HG02884 (cell line): Measurements from ENCODE around the gene MED13.
A peak's percentile ranks its signal among the peaks of the same experiment; 100 is the strongest.
"Not testable (repeated sequence)": the region's sequence is repeated elsewhere in the genome, so short reads cannot be mapped to it uniquely, and the experiment has no call there.

Experiments
- ATAC-seq: cut with Tn5 transposase; IDR thresholded peaks from one replicate; pipeline ENCODE4 v1.9.1; 2021; ENCODE audit warnings: mild to moderate bottlenecking, moderate library complexity; ENCODE audit not compliant: unreplicated experiment

Gene MED13

DNA sequence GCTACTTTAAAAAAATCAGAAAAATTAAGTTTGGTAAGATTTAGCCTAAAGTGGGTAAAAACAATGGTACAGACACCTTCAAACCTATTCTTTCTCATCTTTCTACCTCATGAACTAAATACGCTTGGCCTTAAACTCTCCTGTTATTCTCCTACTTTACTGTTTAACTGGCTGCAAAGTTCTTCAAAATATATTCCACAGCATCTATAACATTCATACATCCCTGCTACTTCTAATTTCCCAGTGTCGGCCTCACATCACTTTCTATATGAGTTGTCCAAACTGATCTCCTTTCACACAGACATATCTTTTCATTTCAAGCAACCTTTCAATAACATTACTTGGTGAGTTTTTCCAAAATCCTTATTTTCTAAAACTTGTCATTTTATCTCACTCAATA, 64.0 kb downstream of the MED13 start:
- ATAC-seq, result no peak

DNA sequence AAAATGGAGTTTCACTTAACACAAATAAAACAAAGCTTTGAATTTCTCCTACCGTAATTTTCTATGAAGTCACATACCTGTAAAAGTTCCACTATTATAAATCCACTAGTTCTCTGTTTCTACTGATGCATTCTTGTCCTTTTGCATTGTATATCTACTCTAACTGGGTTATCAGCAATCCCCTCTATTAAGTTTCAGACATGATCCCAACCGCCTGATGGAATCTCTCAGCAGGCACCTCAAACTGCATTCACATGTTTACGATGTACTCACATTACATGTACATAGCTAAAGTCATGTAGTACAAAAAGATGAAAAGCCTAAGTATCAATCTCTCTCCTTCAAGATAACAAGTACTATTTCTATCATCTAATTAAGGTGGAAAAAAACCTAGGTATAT, 64.9 kb downstream of the MED13 start:
- no peak for ATAC-seq

DNA sequence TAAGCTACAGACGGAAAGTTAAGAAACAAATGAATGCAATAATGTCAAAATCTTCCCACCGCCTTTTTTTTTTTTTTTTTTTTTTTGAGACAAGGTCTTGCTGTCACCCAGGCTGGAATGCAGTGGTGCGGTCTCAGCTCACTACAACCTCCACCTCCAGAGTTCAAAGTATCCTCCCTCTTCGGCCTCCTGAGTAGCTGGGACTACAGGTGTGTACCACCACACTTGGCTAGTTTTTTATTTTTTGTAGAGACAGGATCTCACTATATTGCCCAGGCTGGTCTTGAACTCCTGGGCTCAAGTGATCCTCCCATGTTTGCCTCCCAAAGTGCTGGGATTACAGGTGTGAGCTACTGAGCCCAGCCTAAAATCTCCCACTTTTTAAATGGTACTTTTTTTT, 66.5 kb downstream of the MED13 start:
- not testable (repeated sequence) for ATAC-seq

DNA sequence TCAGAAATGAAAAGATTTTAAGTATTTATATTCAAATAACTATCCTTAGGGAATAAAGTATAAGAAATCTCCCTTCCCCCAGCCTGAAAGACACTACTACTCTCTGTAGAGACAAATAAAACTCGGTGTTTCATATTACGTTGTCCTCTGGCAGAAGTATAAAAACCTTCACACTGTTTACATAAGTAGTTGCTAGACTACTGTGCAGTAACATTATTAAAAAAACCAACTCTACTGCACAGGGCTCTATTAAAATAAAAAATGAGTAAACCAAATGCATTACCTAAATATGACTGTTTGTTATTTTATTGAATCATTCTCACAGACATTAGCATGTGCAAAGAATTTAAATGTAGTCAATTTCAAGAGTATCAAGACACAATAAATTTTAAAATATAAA, 67.4 kb downstream of the MED13 start:
- no peak for ATAC-seq

DNA sequence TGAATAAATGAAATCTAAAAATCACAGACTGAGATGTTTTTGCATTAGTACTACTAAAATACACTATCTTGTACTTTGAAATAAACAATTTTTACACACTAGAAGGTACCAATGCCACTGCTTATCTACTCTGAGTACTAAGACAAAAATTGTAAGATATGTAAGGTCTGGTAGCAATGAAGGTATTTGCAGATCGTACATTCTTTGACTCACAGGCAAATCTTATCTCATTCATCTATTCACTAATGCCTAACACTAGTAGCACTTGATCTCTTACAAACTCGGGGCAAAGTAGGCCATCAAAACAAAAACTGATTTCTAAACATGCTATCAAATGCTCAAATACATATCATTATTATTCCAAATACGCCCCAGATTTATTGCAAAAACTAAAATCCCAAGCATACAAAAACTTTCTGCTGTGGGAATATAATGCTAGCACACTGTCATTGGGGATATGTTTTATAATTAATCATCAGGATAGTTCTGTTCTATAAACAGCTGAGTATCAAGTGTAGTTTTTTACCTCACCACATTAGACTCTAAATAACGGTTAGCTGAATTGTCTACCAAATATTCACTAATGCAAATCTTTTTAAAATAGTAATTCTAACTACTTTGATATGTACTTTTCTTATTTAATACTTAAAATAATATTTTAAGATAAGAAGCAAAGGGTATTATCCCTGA, 68.0 kb downstream of the MED13 start:
- ATAC-seq, result no peak

DNA sequence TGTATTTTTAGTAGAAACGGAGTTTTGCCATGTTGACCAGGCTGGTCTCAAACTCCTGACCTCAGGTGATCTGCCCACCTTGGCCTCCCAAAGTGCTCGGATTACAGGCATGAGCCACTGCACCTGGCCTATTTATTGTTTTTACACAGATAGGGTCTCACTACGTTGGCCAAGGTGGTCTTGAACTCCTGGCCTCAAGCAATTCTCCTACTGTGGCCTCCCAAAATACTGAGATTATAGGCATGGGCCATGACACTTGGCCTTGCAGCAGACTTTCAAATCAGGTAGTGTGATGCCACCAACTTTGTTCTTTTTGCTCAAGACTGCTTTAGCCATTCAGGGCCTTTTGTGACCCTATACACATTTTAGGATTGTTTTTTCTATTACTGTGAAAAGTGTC, 75.6 kb downstream of the MED13 start:
- no peak for ATAC-seq

DNA sequence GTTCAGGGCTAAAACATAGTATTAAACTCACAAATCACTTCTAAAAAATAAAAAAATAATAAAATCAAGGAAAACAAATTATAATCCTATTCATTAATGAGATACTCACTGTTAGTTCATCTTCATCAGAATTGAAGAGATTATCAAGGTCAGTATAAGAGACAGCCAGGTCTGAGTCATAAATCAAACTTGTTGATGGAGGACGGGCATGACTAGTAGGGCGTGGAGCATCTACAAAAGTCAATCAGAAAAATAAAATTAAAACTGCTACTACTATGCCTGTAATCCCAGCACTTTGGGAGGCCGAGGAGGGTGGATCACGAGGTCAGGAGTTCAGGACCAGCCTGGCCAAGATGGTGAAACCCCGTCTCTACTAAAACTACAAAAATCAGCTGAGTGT, 78.2 kb downstream of the MED13 start:
- ATAC-seq, result no peak

DNA sequence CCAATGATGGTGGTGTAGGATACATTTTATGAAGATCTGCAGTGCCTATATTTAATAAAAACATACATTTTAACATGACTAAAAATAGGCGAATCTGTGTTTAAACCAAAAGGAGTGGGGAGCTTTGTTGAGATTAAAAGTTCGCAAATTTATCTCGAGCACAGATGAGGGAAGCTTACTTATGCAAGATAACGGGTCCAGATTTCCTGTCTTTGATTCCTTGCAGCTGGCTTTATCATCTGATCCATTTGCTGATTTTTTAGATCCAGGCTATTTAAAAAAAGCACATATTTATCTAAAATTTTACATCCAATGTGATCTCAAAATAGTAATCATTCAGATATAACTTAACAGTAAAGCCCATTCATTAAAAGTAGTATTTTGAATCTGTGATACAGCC, 80.3 kb downstream of the MED13 start:
- no peak for ATAC-seq

DNA sequence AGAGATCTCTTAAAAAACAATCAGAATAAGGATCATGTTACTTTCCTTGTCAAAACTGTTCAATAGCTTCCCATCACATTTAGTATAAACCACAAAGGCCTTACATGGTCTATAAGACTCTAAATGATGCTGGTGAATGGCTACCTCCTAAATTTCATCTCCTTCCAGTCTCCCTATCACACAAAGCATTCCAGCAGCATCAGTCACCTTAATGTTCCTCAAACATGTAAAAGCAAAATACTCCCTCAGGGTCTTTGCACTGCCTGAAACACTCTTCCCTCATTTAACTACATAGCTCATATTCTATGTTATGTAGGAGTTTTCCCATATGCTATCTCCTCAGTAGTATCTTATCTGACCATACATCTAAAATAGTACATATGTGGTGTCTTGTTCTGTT, 83.8 kb downstream of the MED13 start:
- ATAC-seq, result no peak

DNA sequence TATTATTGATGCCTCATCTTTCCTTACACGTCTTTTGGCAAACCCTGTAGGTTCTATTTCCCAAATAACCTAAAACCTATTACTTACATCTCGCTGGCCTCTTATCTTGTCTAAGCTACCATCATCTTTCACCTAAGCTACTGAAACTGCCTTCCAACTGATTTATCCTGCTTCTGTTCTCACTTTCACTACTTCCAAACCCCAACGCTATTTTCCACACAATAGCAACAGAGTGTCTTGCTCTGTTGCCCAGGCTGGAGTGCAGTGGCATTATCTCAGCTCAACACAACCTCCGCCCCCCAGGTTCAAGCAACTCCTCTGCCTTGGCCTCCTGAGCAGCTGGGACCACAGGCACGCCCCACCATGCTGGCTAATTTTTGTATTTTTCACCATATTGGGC, 84.5 kb downstream of the MED13 start:
- no peak for ATAC-seq

DNA sequence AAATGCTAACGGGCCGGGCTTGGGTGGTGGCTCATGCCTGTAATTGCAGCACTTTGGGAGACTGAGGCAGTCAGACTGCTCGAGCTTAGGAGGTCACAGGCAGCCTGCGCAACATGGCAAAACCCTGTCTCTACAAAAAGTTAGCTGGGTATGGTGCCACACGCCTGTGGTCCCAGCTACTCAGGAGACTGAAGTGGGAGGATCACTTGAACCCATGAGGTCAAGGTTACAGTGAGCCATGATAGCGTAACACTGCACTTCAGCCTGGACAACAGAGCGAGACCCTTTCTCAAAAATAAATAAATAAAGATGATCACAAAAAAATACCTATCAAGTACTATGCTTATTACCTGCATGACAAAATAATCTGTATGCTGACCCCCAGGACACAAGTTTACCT, 91.0 kb downstream of the MED13 start:
- no peak for ATAC-seq

DNA sequence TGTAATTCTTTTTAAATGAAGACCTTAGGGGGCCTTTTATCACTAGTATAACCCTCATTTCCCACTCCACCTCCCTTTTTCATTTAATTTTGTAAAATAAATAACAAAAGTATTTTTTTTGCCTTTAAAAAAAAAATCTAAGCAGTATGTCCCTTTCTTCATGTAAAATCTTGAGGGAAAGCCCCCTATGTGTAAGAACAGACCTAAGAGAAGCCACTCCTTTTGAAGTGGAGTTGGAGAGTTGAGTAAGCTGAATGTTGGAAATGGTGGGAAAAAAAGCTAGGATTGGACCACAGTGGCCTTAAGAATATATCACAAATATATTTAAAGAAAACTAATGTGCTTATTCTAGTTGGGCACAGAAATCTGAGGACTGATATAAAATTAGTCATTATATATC, 92.8 kb downstream of the MED13 start:
- ATAC-seq, result no peak

DNA sequence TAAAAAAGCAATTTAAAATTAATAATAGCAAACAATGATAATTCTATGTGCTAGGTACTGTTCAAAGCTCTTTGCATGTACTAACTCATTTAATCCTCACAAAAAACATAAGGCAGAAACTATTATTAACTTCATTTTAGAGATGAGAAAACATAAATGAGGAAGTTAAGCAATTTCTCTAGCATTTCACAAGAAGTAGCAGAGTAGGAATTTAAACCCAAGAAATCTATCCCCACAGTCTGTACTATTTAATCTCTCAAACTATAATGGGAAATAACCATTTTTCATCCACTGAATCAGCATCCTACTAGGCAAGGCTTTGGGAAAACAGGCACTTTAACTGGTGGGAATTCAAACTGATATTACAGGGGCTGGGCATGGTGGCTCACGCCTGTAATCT, 95.0 kb downstream of the MED13 start:
- no peak for ATAC-seq

DNA sequence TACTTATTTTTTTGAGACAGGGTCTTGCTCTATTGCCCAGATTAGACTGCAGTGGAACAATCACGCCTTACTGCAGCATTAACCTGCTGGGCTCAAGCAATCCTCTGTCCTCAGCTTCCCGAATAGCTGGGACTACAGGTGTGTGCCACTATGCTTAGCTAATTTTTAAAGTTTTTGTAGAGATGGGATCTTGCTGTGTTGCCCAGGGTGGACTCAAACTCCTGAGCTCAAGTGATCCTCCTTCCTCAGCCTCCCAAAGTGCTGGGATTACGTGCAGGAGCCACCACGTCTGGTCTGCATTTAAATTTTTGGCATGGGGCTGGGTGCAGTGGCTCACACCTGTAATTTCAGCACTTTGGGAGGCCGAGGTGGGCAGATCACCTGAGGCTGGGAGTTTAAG, 96.3 kb downstream of the MED13 start:
- no peak for ATAC-seq

DNA sequence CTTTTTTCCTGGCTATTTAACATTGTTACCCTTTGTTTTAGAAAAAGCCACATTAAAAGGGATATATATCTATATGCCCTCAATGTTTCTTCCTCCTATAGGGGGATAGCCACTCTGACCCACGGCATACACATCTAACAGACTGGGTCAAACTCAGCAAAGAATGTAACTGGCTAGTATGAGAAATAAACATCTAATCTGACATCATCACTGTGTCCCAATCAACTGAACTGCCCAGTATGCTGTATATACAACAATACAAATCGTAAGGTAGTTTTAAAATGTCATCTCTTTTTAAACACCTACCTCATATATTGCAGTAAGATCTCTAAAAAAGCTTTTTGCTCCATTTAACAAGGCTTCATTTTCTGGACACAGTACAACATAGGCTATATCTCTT, 97.3 kb downstream of the MED13 start:
- no peak for ATAC-seq

DNA sequence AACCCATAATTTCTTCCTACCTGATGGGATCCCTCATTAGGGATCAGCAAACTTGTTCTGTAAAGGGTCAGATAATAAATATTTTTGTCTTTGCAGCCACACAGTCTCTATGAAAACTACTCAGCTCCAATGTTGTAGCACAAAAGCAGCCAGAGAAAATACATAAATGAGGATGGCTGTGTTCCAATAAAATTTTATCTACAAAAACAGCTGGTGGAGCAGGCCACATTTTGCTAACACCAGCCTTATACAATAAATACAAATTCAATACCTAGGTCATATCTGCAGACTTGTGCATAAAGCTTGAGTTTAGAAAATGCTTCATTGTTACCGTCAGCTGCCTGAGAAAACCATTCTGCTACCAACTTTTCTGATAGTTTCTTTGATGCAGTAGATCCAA, 98.9 kb downstream of the MED13 start:
- no peak for ATAC-seq

DNA sequence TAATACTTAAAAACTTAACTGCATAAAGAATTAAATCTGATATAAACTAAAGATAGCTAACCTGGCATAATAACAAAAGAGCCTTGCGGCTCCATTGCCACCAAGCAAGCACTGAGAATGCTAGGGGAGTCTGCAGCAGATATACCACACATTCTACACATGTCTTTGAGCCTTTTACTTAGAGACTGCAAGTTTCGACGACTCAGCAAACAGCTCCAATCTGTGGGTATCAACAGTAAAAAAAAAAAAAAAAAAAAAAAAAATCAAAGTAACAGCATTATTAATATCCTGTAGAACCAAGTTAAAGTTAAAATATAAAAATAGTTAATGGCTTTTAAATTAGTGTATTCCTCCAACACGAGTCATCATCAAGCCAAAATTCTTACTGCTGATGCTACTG, 109.5 kb downstream of the MED13 start:
- no peak for ATAC-seq

DNA sequence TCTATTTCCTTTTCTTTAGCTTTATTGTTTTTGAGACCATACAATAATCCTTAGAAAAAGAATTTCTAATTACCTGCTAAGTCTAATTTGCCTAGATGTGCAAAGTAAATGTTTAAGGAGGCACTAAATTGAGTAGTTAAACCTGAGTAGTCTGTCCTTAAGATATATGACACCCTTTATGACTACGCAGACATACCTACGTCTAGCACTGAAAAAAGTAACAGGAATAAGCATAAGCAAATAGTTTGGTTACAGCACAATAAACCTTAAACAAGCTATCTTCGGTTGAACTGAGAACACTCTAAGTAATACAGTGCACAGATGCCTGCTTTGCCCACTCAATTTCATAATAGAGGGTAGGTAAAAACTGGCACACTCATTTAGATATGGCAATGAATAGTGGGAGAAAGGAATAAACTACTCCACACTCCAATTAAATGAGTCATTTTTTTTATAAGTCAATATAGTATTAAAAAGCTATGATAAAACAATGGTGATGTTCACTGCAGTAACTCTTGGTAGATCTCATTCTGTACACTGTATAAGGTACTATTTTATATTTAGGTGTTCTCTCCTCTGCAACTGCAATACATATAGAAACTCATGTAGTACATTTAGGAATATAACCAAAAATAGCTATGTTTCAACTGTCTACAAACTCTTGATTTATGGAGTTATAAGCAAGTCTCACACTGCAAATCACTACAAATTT, 117.6 kb downstream of the MED13 start:
- no peak for ATAC-seq

DNA sequence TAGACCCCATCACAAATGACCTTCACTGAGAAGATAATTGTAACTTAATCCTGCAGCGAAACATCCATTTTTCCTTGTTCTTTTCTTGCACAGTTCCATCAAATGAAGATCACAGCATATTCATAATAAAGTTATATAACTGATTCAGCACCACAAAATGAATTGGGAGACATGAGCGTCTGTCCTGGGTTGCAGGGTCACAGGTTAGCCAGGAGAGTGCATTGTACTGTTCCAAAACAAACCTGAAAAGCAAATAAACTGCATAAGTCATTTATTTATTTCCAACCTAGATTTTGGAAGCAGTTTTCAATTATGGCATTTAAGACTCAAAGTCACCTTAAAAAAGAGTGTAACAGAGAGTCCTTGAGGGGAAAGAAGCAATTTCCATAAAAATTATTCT, 118.7 kb downstream of the MED13 start:
- ATAC-seq, result no peak

DNA sequence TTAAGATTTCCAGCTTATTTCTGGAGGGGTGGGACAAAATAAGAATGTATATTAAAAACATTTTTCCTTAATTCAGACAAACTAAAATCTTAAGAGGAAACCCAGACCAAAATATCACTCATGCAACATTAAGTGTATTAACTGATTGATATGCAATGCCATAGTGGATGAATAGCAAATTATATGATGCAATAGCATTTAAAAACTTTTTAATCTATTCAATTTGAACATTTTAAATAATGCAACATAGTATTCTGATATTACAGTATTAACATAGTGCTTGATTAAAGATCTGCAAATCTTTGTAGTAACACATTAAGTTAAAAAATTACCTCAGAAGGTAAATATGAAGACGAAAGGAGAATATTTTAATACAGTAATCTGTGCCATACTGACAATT, 122.0 kb downstream of the MED13 start:
- no peak for ATAC-seq

DNA sequence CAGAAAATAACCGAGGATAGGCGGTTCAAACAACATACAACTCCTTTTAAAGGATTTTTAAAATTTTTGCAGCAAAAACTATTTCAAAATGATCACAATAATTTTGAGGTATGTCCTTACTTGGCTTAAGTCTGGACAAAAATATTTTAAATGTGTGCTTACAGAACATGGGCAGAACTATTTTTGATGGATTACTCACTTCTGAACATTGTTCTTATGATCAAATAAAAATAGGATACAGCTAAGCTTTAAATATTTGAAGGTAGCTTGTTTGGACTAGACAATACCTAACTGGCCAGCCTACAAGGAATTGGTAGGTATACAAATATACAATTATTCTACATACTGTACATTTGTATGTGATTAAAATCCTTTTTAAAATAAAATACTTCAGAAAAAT, 123.0 kb downstream of the MED13 start:
- no peak for ATAC-seq

DNA sequence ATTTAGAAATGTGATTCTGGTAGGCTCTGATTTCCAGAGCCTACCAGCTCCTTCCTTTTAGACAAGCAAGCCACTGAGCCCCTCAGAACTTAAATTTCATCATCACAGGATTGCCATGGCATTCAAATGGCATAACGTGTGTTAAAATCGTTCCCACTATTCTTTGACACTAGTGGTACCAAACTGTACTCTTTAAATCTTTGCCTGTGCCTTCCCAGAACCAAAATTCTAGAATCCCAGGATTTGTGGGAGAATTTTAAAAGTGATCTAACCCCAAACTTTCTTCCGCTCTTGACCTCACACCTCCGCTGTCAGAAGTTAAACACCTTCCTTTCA, 137.0 kb downstream of the MED13 start:
- peak; percentile 2 for ATAC-seq
